OCI-LY7 (cell line): Measurements from ENCODE around the gene TIGAR.

Source experiments
- CTCF ChIP-seq: fragments of 200-600 bp; sonication (generic); conservative IDR thresholded peaks from 2 replicates; pipeline ENCODE4 v1.5.1; 2014; ENCODE audit warnings: mild to moderate bottlenecking, antibody characterized with exemption, low read length, moderate library complexity, mixed read lengths
- EZH2phosphoT487 ChIP-seq: fragments of 200-600 bp; sonication (generic); IDR thresholded peaks from 2 replicates; pipeline ENCODE4 v1.6.1; 2018; ENCODE audit warnings: low read depth, borderline replicate concordance, mild to moderate bottlenecking, mixed run types, antibody characterized with exemption, low read length, moderate library complexity, mixed read lengths

- TF ChIP-seq CTCF: no peak
- no peak for TF ChIP-seq EZH2phosphoT487
These were observed 12.6 kb upstream of the TIGAR start for GRCh38 chr12:4308334-4308950.
